Neural progenitor cell (in vitro differentiated cells): ENCODE results near the gene RTKN. TPM values are rescaled to one million over a fixed set of nuclear protein-coding genes. Genes with fewer than 3 reads are reported as not detected.

Source experiments
- DNase-seq: peaks from one replicate; pipeline ENCODE4 v3.0.0-alpha.2; 2016; ENCODE audit warnings: low spot score
- H2AFZ ChIP-seq: fragments of 200-600 bp; sonication (generic); replicated peaks from 2 replicates; pipeline ENCODE4 v1.6.1; 2016; ENCODE audit warnings: antibody characterized with exemption
- H3F3A ChIP-seq: fragments of 200-600 bp; sonication (generic); 2 replicates; pipeline ENCODE4 v1.6.1; 2016; ENCODE audit warnings: antibody characterized with exemption, low read depth
- H3K27ac ChIP-seq: fragments of 200-600 bp; sonication (generic); 2 replicates; pipeline ENCODE4 v1.5.1; 2016; ENCODE audit warnings: mild to moderate bottlenecking
- H3K27me3 ChIP-seq: fragments of 200-600 bp; sonication (generic); 2 replicates; pipeline ENCODE4 v1.6.1; 2016; ENCODE audit warnings: mild to moderate bottlenecking, moderate library complexity
- H3K36me3 ChIP-seq: fragments of 200-600 bp; sonication (generic); 2 replicates; pipeline ENCODE4 v1.5.1; 2016
- H3K4me1 ChIP-seq: fragments of 200-600 bp; sonication (generic); 2 replicates; pipeline ENCODE4 v1.6.1; 2016; ENCODE audit warnings: mixed run types
- H3K4me2 ChIP-seq: fragments of 200-600 bp; sonication (generic); 2 replicates; pipeline ENCODE4 v1.6.1; 2016
- H3K4me3 ChIP-seq: fragments of 200-600 bp; sonication (generic); 2 replicates; pipeline ENCODE4 v1.5.1; 2016
- H3K79me2 ChIP-seq: fragments of 200-600 bp; sonication (generic); 2 replicates; pipeline ENCODE4 v1.6.1; 2016; ENCODE audit warnings: low read depth
- H3K9ac ChIP-seq: fragments of 200-600 bp; sonication (generic); 2 replicates; pipeline ENCODE4 v1.6.1; 2016
- H3K9me3 ChIP-seq: fragments of 200-600 bp; sonication (generic); 2 replicates; pipeline ENCODE4 v1.5.1; 2016; ENCODE audit warnings: low read depth
- H4K20me1 ChIP-seq: fragments of 200-600 bp; sonication (generic); 2 replicates; pipeline ENCODE4 v1.6.1; 2016; ENCODE audit warnings: low read depth
- H3K27ac Mint-ChIP-seq: 3 replicates; pipeline ENCODE4 v1.8.0; 2021; ENCODE audit warnings: mixed read lengths
- H3K27me3 Mint-ChIP-seq: 2 replicates; pipeline ENCODE4 v1.8.0; 2022; ENCODE audit warnings: low read depth, mild to moderate bottlenecking, inconsistent platforms, moderate library complexity, mixed read lengths; ENCODE audit not compliant: insufficient read depth
- H3K36me3 Mint-ChIP-seq: 3 replicates; pipeline ENCODE4 v1.8.0; 2021; ENCODE audit warnings: mixed read lengths
- H3K4me1 Mint-ChIP-seq: 3 replicates; pipeline ENCODE4 v1.8.0; 2021; ENCODE audit warnings: mixed read lengths
- H3K4me3 Mint-ChIP-seq: 3 replicates; pipeline ENCODE4 v1.8.0; 2021; ENCODE audit warnings: mild to moderate bottlenecking, moderate library complexity, mixed read lengths
- H3K9me3 Mint-ChIP-seq: 3 replicates; pipeline ENCODE4 v1.8.0; 2020; ENCODE audit warnings: mixed read lengths
- CTCF ChIP-seq: fragments of 200-600 bp; sonication (generic); IDR thresholded peaks from 2 replicates; pipeline ENCODE4 v1.5.1; 2017; ENCODE audit warnings: antibody characterized with exemption, mild to moderate bottlenecking
- EZH2 ChIP-seq: fragments of 200-600 bp; sonication (generic); IDR thresholded peaks from 2 replicates; pipeline ENCODE4 v1.6.1; 2017; ENCODE audit warnings: antibody characterized with exemption, mild to moderate bottlenecking, moderate library complexity
- EZH2phosphoT487 ChIP-seq: fragments of 200-600 bp; sonication (generic); IDR thresholded peaks from 2 replicates; pipeline ENCODE4 v1.6.1; 2017; ENCODE audit warnings: antibody characterized with exemption
- total RNA-seq: library from RNA; depleted of rRNA; stranded (reverse); fragments of >200 nt; gene quantifications from 2 replicates; pipeline ENCODE4 v1.2.3, GENCODE V29; 2015; ENCODE audit warnings: low replicate concordance

RTKN gene
- total RNA-seq, 1 donor from 2014 or later, result 11.4 TPM

- no peak overlapping the region for H2AFZ ChIP-seq
- H3K4me2 ChIP-seq, result peak overlapping the region; percentile 91
- H3K27me3 ChIP-seq, result peaks cover 7% of the 10 kb centered on the region
- peaks cover 16% of the 10 kb centered on the region for H3F3A ChIP-seq
- no peak overlapping the region for H3K27ac ChIP-seq
- Mint-ChIP-seq H3K4me1 (peaks cover 30% of the 10 kb centered on the region), H3K36me3 (peaks cover 14% of the 10 kb centered on the region), H3K9me3 (no peaks in the 10 kb centered on the region), H3K27ac (no peak overlapping the region), H3K27me3 (peaks cover 16% of the 10 kb centered on the region), H3K4me3 (peak overlapping the region; percentile 61)
- no peaks in the 10 kb centered on the region for H3K4me1 ChIP-seq
- DNase-seq, result no peak
- H3K79me2 ChIP-seq, result peaks cover 16% of the 10 kb centered on the region
- no peak for TF ChIP-seq EZH2
- TF ChIP-seq EZH2phosphoT487, result no peak
- TF ChIP-seq CTCF, result no peak
- no peak overlapping the region for H3K9ac ChIP-seq
- H4K20me1 ChIP-seq, result peaks cover 4% of the 10 kb centered on the region
- H3K4me3 ChIP-seq, result no peak overlapping the region
- no peaks in the 10 kb centered on the region for H3K36me3 ChIP-seq
- no peaks in the 10 kb centered on the region for H3K9me3 ChIP-seq
Observed at GRCh38 chr2:74420006-74420405, 21.7 kb downstream of the RTKN start.

- H3K4me2 ChIP-seq, result no peak overlapping the region
- no peak overlapping the region for H3K4me3 ChIP-seq
- no peaks in the 10 kb centered on the region for H4K20me1 ChIP-seq
- H3K9me3 ChIP-seq, result no peaks in the 10 kb centered on the region
- Mint-ChIP-seq H3K27me3 (peaks cover 16% of the 10 kb centered on the region), H3K27ac (no peak overlapping the region), H3K4me3 (no peak overlapping the region), H3K4me1 (peaks cover 26% of the 10 kb centered on the region), H3K9me3 (no peaks in the 10 kb centered on the region), H3K36me3 (peaks cover 10% of the 10 kb centered on the region)
- no peaks in the 10 kb centered on the region for H3K36me3 ChIP-seq
- H3F3A ChIP-seq, result peaks cover 15% of the 10 kb centered on the region
- no peak overlapping the region for H2AFZ ChIP-seq
- TF ChIP-seq EZH2phosphoT487, result no peak
- TF ChIP-seq EZH2, result no peak
- TF ChIP-seq CTCF, result no peak
- no peak overlapping the region for H3K27ac ChIP-seq
- H3K27me3 ChIP-seq, result peaks cover 7% of the 10 kb centered on the region
- H3K9ac ChIP-seq, result no peak overlapping the region
- peaks cover 16% of the 10 kb centered on the region for H3K79me2 ChIP-seq
- H3K4me1 ChIP-seq, result no peaks in the 10 kb centered on the region
- DNase-seq, result no peak
Observed at GRCh38 chr2:74419345-74419744, 22.4 kb downstream of the RTKN start.

GRCh38 chr2:74418312-74418711 lies 23.4 kb downstream of the RTKN start:
- no peaks in the 10 kb centered on the region for H4K20me1 ChIP-seq
- H3F3A ChIP-seq, result peaks cover 15% of the 10 kb centered on the region
- peaks cover 15% of the 10 kb centered on the region for H3K79me2 ChIP-seq
- H3K9me3 ChIP-seq, result no peaks in the 10 kb centered on the region
- no peak for TF ChIP-seq EZH2
- TF ChIP-seq EZH2phosphoT487, result no peak
- TF ChIP-seq CTCF, result no peak
- H3K36me3 Mint-ChIP-seq, result peaks cover 4% of the 10 kb centered on the region
- no peak overlapping the region for H2AFZ ChIP-seq
- H3K27ac ChIP-seq, result no peak overlapping the region
- no peak for DNase-seq
- no peak overlapping the region for H3K27ac Mint-ChIP-seq
- H3K4me1 Mint-ChIP-seq, result peaks cover 18% of the 10 kb centered on the region
- H3K9ac ChIP-seq, result no peak overlapping the region
- no peaks in the 10 kb centered on the region for H3K4me1 ChIP-seq
- H3K9me3 Mint-ChIP-seq, result no peaks in the 10 kb centered on the region
- no peaks in the 10 kb centered on the region for H3K36me3 ChIP-seq
- no peak overlapping the region for H3K4me3 Mint-ChIP-seq
- peaks cover 16% of the 10 kb centered on the region for H3K27me3 Mint-ChIP-seq
- peaks cover 7% of the 10 kb centered on the region for H3K27me3 ChIP-seq
- H3K4me3 ChIP-seq, result no peak overlapping the region
- no peak overlapping the region for H3K4me2 ChIP-seq
